Loucy (cell line): ENCODE results near the gene OR8K5.

Experiments used
- EZH2phosphoT487 ChIP-seq: fragments of 200-600 bp; IDR thresholded peaks from 2 replicates; pipeline ENCODE4 v1.6.1; 2018; ENCODE audit warnings: antibody characterized with exemption, mild to moderate bottlenecking, moderate library complexity, borderline replicate concordance
- TF ChIP-seq, protein P1 (sequence below): fragments of 200-600 bp; sonication (generic); conservative IDR thresholded peaks from 2 replicates; pipeline ENCODE4 v1.5.1; 2014; ENCODE audit warnings: mild to moderate bottlenecking, antibody characterized with exemption, low read length

DNA sequence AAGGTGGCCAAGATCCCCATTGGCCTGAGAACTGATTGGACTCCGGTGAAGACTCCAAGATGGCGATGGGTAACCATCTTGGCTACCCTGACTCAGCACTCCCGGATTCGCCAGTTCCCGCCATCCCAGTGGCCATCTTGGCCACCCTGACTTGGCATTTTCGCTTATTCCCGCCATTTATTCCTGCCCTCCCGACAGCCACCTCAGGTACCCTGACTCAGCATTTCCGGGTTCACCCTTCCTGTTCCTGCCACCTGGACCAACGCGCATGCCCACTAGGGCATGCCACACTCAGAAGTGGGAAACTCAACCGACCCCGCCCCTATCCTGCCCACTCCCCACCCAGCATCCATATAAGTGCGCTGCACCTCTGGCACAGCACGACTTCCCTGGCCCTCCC lies 7.8 kb downstream of the OR8K5 start:
- TF ChIP-seq, protein P1, sequence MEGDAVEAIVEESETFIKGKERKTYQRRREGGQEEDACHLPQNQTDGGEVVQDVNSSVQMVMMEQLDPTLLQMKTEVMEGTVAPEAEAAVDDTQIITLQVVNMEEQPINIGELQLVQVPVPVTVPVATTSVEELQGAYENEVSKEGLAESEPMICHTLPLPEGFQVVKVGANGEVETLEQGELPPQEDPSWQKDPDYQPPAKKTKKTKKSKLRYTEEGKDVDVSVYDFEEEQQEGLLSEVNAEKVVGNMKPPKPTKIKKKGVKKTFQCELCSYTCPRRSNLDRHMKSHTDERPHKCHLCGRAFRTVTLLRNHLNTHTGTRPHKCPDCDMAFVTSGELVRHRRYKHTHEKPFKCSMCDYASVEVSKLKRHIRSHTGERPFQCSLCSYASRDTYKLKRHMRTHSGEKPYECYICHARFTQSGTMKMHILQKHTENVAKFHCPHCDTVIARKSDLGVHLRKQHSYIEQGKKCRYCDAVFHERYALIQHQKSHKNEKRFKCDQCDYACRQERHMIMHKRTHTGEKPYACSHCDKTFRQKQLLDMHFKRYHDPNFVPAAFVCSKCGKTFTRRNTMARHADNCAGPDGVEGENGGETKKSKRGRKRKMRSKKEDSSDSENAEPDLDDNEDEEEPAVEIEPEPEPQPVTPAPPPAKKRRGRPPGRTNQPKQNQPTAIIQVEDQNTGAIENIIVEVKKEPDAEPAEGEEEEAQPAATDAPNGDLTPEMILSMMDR = no peak
- TF ChIP-seq EZH2phosphoT487 = no peak
